ENCODE measurements around the gene SOX4.

- TF ChIP-seq, protein P1, sequence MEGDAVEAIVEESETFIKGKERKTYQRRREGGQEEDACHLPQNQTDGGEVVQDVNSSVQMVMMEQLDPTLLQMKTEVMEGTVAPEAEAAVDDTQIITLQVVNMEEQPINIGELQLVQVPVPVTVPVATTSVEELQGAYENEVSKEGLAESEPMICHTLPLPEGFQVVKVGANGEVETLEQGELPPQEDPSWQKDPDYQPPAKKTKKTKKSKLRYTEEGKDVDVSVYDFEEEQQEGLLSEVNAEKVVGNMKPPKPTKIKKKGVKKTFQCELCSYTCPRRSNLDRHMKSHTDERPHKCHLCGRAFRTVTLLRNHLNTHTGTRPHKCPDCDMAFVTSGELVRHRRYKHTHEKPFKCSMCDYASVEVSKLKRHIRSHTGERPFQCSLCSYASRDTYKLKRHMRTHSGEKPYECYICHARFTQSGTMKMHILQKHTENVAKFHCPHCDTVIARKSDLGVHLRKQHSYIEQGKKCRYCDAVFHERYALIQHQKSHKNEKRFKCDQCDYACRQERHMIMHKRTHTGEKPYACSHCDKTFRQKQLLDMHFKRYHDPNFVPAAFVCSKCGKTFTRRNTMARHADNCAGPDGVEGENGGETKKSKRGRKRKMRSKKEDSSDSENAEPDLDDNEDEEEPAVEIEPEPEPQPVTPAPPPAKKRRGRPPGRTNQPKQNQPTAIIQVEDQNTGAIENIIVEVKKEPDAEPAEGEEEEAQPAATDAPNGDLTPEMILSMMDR (IDR thresholded peaks at IDR 0.05), result no peak
- TF ChIP-seq POLR2A (IDR thresholded peaks at IDR 0.05), result no peak
Measured at GRCh38 chr6:21611485-21611884, 17.9 kb downstream of the SOX4 start.

Measured in testis (tissue), 2 donors.